22Rv1 (cell line): ENCODE measurements around the gene NCKAP5.

Experiments used
- ZFX ChIP-seq: fragments of 450-650 bp; IDR thresholded peaks from 2 replicates; pipeline ENCODE4 v1.6.1; 2017; ENCODE audit warnings: antibody characterized with exemption, borderline replicate concordance
- TF ChIP-seq, protein P1 (sequence below): fragments of 450-650 bp; IDR thresholded peaks from 2 replicates; pipeline ENCODE4 v1.5.1; 2017; ENCODE audit warnings: mild to moderate bottlenecking

DNA sequence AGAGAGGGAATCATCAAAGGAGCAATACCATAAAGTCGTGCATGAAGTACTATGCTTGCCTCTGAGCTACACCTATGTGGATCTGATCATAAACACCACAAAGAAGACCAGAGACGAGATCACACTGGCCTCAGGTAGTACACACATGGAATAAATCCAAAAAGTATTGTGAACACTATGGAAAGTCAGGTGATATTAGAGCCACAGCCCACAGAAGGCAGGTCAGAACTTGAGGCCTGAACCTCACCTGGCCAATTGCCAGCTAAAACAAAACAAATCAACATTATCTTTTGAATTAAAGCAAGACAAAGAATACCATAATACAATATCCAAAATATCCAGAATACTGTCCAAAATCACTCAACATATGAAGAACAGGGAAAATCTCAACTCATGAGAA, 371.1 kb downstream of the NCKAP5 start:
- TF ChIP-seq, protein P1, sequence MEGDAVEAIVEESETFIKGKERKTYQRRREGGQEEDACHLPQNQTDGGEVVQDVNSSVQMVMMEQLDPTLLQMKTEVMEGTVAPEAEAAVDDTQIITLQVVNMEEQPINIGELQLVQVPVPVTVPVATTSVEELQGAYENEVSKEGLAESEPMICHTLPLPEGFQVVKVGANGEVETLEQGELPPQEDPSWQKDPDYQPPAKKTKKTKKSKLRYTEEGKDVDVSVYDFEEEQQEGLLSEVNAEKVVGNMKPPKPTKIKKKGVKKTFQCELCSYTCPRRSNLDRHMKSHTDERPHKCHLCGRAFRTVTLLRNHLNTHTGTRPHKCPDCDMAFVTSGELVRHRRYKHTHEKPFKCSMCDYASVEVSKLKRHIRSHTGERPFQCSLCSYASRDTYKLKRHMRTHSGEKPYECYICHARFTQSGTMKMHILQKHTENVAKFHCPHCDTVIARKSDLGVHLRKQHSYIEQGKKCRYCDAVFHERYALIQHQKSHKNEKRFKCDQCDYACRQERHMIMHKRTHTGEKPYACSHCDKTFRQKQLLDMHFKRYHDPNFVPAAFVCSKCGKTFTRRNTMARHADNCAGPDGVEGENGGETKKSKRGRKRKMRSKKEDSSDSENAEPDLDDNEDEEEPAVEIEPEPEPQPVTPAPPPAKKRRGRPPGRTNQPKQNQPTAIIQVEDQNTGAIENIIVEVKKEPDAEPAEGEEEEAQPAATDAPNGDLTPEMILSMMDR = no peak
- no peak for TF ChIP-seq ZFX
